ENCODE measurements around the gene CARD19. TPM values are rescaled to one million over a fixed set of nuclear protein-coding genes. Genes with fewer than 3 reads are reported as not detected.

The CARD19 gene
- total and polyA plus RNA-seq, 4 donors = 28.6 to 75.3 (median 53.4) TPM

- DNase-seq (ENCODE audit: low read depth in 4 of 6, low spot score in 6 of 6) = no peak
- H3K27me3 ChIP-seq (ENCODE audit: control insufficient read depth, insufficient read depth, low read length) = no peaks in the 10 kb centered on the region
- WGBS (ENCODE audit: insufficient coverage) = 89% methylated on average over 1 of the region's 1 CpG
- H3K4me3 ChIP-seq (ENCODE audit: low read depth, low read length) = no peak overlapping the region
- H3K4me1 ChIP-seq (ENCODE audit: control insufficient read depth, insufficient read depth, low read length) = peaks cover 15% of the 10 kb centered on the region
- H3K27ac ChIP-seq (ENCODE audit: low read depth, low read length) = no peak overlapping the region
- no peaks in the 10 kb centered on the region for H3K36me3 ChIP-seq (ENCODE audit: control insufficient read depth, insufficient read depth, low read length)
- H3K9me3 ChIP-seq (ENCODE audit: control insufficient read depth, insufficient read depth, low read length) = no peaks in the 10 kb centered on the region
Measured at GRCh38 chr9:93077367-93077766, 18.6 kb upstream of the CARD19 start.

GRCh38 chr9:93077811-93078210 lies 18.2 kb upstream of the CARD19 start:
- Histone ChIP-seq H3K4me1 (ENCODE audit: control insufficient read depth, insufficient read depth, low read length) (peaks cover 10% of the 10 kb centered on the region), H3K4me3 (ENCODE audit: low read depth, low read length) (no peak overlapping the region)

GRCh38 chr9:93079371-93079770 lies 16.6 kb upstream of the CARD19 start:
- Histone ChIP-seq H3K4me1 (ENCODE audit: control insufficient read depth, insufficient read depth, low read length) (peaks cover 7% of the 10 kb centered on the region), H3K4me3 (ENCODE audit: low read depth, low read length) (no peak overlapping the region), H3K27ac (ENCODE audit: low read depth, low read length) (no peak overlapping the region), H3K27me3 (ENCODE audit: control insufficient read depth, insufficient read depth, low read length) (no peaks in the 10 kb centered on the region), H3K9me3 (ENCODE audit: control insufficient read depth, insufficient read depth, low read length) (no peaks in the 10 kb centered on the region), H3K36me3 (ENCODE audit: control insufficient read depth, insufficient read depth, low read length) (no peaks in the 10 kb centered on the region)
- no peak for DNase-seq (ENCODE audit: low read depth in 4 of 6, low spot score in 6 of 6)
- 96% methylated on average over 8 of the region's 13 CpGs for WGBS (ENCODE audit: insufficient coverage)

More at GRCh38 chr9:93077811-93078210, 18.2 kb upstream of the CARD19 start:
- no peak for DNase-seq (ENCODE audit: low read depth in 4 of 6, low spot score in 6 of 6)
- Histone ChIP-seq H3K9me3 (ENCODE audit: control insufficient read depth, insufficient read depth, low read length) (no peaks in the 10 kb centered on the region), H3K27me3 (ENCODE audit: control insufficient read depth, insufficient read depth, low read length) (no peaks in the 10 kb centered on the region), H3K27ac (ENCODE audit: low read depth, low read length) (no peak overlapping the region), H3K36me3 (ENCODE audit: control insufficient read depth, insufficient read depth, low read length) (no peaks in the 10 kb centered on the region)
- WGBS (ENCODE audit: insufficient coverage) = 93% methylated on average over 16 of the region's 16 CpGs

GRCh38 chr9:93080406-93080805 lies 15.6 kb upstream of the CARD19 start:
- Histone ChIP-seq H3K27ac (ENCODE audit: low read depth, low read length) (no peak overlapping the region), H3K9me3 (ENCODE audit: control insufficient read depth, insufficient read depth, low read length) (no peaks in the 10 kb centered on the region), H3K27me3 (ENCODE audit: control insufficient read depth, insufficient read depth, low read length) (no peaks in the 10 kb centered on the region), H3K4me3 (ENCODE audit: low read depth, low read length) (no peak overlapping the region), H3K4me1 (ENCODE audit: control insufficient read depth, insufficient read depth, low read length) (peaks cover 10% of the 10 kb centered on the region), H3K36me3 (ENCODE audit: control insufficient read depth, insufficient read depth, low read length) (no peaks in the 10 kb centered on the region)
- DNase-seq (ENCODE audit: low read depth in 4 of 6, low spot score in 6 of 6) = no peak
- 93% methylated on average over 8 of the region's 9 CpGs for WGBS (ENCODE audit: insufficient coverage)

GRCh38 chr9:93081081-93081529 lies 14.9 kb upstream of the CARD19 start:
- Histone ChIP-seq H3K4me1 (ENCODE audit: control insufficient read depth, insufficient read depth, low read length) (peaks cover 10% of the 10 kb centered on the region), H3K27me3 (ENCODE audit: control insufficient read depth, insufficient read depth, low read length) (no peaks in the 10 kb centered on the region), H3K36me3 (ENCODE audit: control insufficient read depth, insufficient read depth, low read length) (no peaks in the 10 kb centered on the region), H3K27ac (ENCODE audit: low read depth, low read length) (no peak overlapping the region), H3K4me3 (ENCODE audit: low read depth, low read length) (no peak overlapping the region), H3K9me3 (ENCODE audit: control insufficient read depth, insufficient read depth, low read length) (no peaks in the 10 kb centered on the region)
- peak in 1 of 6 donors; percentile 18 for DNase-seq (ENCODE audit: low read depth in 4 of 6, low spot score in 6 of 6)
- 68% methylated on average over 9 of the region's 10 CpGs for WGBS (ENCODE audit: insufficient coverage)

GRCh38 chr9:93081931-93082330 lies 14.1 kb upstream of the CARD19 start:
- Histone ChIP-seq H3K36me3 (ENCODE audit: control insufficient read depth, insufficient read depth, low read length) (no peaks in the 10 kb centered on the region), H3K4me1 (ENCODE audit: control insufficient read depth, insufficient read depth, low read length) (peaks cover 10% of the 10 kb centered on the region), H3K9me3 (ENCODE audit: control insufficient read depth, insufficient read depth, low read length) (no peaks in the 10 kb centered on the region), H3K27me3 (ENCODE audit: control insufficient read depth, insufficient read depth, low read length) (no peaks in the 10 kb centered on the region), H3K27ac (ENCODE audit: low read depth, low read length) (no peak overlapping the region), H3K4me3 (ENCODE audit: low read depth, low read length) (no peak overlapping the region)
- WGBS (ENCODE audit: insufficient coverage) = no CpG with 5 or more reads among the region's 3 CpGs
- no peak for DNase-seq (ENCODE audit: low read depth in 4 of 6, low spot score in 6 of 6)

GRCh38 chr9:93082841-93083411 lies 13.1 kb upstream of the CARD19 start:
- peaks cover 10% of the 10 kb centered on the region for H3K4me1 ChIP-seq (ENCODE audit: control insufficient read depth, insufficient read depth, low read length)
- DNase-seq (ENCODE audit: low read depth in 4 of 6, low spot score in 6 of 6) = peak in 1 of 6 donors; percentile 0
- H3K36me3 ChIP-seq (ENCODE audit: control insufficient read depth, insufficient read depth, low read length) = no peaks in the 10 kb centered on the region
- WGBS (ENCODE audit: insufficient coverage) = 73% methylated on average over 17 of the region's 18 CpGs
- no peak overlapping the region for H3K4me3 ChIP-seq (ENCODE audit: low read depth, low read length)
- no peaks in the 10 kb centered on the region for H3K9me3 ChIP-seq (ENCODE audit: control insufficient read depth, insufficient read depth, low read length)
- no peaks in the 10 kb centered on the region for H3K27me3 ChIP-seq (ENCODE audit: control insufficient read depth, insufficient read depth, low read length)
- H3K27ac ChIP-seq (ENCODE audit: low read depth, low read length) = no peak overlapping the region

- WGBS (ENCODE audit: insufficient coverage) = 95% methylated on average over 5 of the region's 8 CpGs
- peak in 1 of 6 donors; percentile 0 for DNase-seq (ENCODE audit: low read depth in 4 of 6, low spot score in 6 of 6)
- H3K27ac ChIP-seq (ENCODE audit: low read depth, low read length) = no peak overlapping the region
- H3K4me3 ChIP-seq (ENCODE audit: low read depth, low read length) = no peak overlapping the region
- H3K27me3 ChIP-seq (ENCODE audit: control insufficient read depth, insufficient read depth, low read length) = no peaks in the 10 kb centered on the region
- H3K9me3 ChIP-seq (ENCODE audit: control insufficient read depth, insufficient read depth, low read length) = no peaks in the 10 kb centered on the region
- no peaks in the 10 kb centered on the region for H3K36me3 ChIP-seq (ENCODE audit: control insufficient read depth, insufficient read depth, low read length)
- peaks cover 10% of the 10 kb centered on the region for H3K4me1 ChIP-seq (ENCODE audit: control insufficient read depth, insufficient read depth, low read length)
Measured at GRCh38 chr9:93083592-93084470, 12.2 kb upstream of the CARD19 start.

GRCh38 chr9:93084471-93084881 lies 11.5 kb upstream of the CARD19 start:
- Histone ChIP-seq H3K27me3 (ENCODE audit: control insufficient read depth, insufficient read depth, low read length) (no peaks in the 10 kb centered on the region), H3K36me3 (ENCODE audit: control insufficient read depth, insufficient read depth, low read length) (no peaks in the 10 kb centered on the region), H3K4me3 (ENCODE audit: low read depth, low read length) (no peak overlapping the region), H3K4me1 (ENCODE audit: control insufficient read depth, insufficient read depth, low read length) (peaks cover 10% of the 10 kb centered on the region), H3K27ac (ENCODE audit: low read depth, low read length) (no peak overlapping the region), H3K9me3 (ENCODE audit: control insufficient read depth, insufficient read depth, low read length) (no peaks in the 10 kb centered on the region)
- DNase-seq (ENCODE audit: low read depth in 4 of 6, low spot score in 6 of 6) = peak in 1 of 6 donors; percentile 0
- WGBS (ENCODE audit: insufficient coverage) = 88% methylated on average over 6 of the region's 6 CpGs

Measured in spinal cord (tissue), 10 donors.